ENCODE results near the gene IL1RN. TPM values are rescaled to one million over a fixed set of nuclear protein-coding genes. Genes with fewer than 3 reads are reported as not detected.

The IL1RN gene
- total and polyA plus RNA-seq, 2 of the 13 experiments (the other 11 are each of a cell fraction or from before 2014, with no cell fraction given), result 21.2 to 101 TPM

DNA sequence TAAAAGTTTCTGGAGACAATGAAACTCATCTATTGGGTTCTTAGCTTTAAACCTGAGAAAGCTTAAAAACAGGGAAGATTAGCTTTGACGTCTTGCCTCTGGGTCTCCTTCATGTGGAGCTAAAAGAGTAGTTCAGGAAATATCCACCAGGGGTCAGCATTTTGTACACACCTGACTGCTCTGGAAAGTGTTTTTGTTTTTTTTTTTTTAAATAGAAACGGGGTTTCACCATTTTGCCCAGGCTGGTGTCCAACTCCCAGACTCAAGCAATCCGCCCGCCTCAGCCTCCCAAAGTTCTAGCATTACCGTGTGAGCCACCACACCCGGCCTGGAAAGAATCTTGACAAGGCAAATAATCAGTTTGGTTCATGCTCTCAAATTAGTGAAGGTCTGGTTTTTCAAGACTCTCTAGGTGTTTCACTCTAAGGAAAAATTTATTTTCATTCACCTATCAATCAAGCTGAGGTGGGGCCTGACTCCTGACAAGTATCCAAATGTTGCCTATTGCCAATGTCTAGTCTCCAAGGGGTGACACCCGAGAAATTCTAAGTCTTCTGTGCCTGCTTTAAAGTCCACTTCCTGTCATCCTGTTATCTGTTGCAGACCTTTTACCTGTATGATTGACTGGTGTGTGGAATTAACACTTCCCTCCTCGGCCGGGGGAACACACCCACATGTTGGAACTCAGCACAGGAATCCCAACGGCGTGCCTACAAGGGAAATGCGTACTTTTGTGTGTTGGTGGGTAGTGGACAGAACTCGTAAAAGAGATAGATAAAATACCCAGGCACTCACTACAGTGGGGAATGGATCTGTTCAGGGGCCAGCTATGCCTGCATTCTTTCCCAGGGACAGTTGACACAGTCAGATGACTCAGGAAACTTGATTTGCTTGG is 11.3 kb downstream of the IL1RN start (continued):
- TF ChIP-seq FOXP4 (CRISPR knock-in tag; IDR thresholded peaks at IDR 0.05), result no peak
- TF ChIP-seq SP2 (CRISPR knock-in tag; IDR thresholded peaks at IDR 0.05), result no peak
- no peak for TF ChIP-seq MTA3 (CRISPR knock-in tag; IDR thresholded peaks at IDR 0.05)
- TF ChIP-seq TCF7L2 (IDR thresholded peaks at IDR 0.05; ENCODE audit: low read depth, low read length), result no peak
- TF ChIP-seq, protein P1, sequence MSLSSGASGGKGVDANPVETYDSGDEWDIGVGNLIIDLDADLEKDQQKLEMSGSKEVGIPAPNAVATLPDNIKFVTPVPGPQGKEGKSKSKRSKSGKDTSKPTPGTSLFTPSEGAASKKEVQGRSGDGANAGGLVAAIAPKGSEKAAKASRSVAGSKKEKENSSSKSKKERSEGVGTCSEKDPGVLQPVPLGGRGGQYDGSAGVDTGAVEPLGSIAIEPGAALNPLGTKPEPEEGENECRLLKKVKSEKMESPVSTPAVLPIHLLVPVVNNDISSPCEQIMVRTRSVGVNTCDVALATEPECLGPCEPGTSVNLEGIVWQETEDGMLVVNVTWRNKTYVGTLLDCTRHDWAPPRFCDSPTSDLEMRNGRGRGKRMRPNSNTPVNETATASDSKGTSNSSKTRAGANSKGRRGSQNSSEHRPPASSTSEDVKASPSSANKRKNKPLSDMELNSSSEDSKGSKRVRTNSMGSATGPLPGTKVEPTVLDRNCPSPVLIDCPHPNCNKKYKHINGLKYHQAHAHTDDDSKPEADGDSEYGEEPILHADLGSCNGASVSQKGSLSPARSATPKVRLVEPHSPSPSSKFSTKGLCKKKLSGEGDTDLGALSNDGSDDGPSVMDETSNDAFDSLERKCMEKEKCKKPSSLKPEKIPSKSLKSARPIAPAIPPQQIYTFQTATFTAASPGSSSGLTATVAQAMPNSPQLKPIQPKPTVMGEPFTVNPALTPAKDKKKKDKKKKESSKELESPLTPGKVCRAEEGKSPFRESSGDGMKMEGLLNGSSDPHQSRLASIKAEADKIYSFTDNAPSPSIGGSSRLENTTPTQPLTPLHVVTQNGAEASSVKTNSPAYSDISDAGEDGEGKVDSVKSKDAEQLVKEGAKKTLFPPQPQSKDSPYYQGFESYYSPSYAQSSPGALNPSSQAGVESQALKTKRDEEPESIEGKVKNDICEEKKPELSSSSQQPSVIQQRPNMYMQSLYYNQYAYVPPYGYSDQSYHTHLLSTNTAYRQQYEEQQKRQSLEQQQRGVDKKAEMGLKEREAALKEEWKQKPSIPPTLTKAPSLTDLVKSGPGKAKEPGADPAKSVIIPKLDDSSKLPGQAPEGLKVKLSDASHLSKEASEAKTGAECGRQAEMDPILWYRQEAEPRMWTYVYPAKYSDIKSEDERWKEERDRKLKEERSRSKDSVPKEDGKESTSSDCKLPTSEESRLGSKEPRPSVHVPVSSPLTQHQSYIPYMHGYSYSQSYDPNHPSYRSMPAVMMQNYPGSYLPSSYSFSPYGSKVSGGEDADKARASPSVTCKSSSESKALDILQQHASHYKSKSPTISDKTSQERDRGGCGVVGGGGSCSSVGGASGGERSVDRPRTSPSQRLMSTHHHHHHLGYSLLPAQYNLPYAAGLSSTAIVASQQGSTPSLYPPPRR (CRISPR knock-in tag; IDR thresholded peaks at IDR 0.05; ENCODE audit: borderline replicate concordance), result no peak
- TF ChIP-seq ZNF766 (CRISPR knock-in tag; IDR thresholded peaks at IDR 0.05; ENCODE audit: borderline replicate concordance), result no peak
- TF ChIP-seq, protein P2, sequence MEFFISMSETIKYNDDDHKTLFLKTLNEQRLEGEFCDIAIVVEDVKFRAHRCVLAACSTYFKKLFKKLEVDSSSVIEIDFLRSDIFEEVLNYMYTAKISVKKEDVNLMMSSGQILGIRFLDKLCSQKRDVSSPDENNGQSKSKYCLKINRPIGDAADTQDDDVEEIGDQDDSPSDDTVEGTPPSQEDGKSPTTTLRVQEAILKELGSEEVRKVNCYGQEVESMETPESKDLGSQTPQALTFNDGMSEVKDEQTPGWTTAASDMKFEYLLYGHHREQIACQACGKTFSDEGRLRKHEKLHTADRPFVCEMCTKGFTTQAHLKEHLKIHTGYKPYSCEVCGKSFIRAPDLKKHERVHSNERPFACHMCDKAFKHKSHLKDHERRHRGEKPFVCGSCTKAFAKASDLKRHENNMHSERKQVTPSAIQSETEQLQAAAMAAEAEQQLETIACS (CRISPR knock-in tag; IDR thresholded peaks at IDR 0.05), result no peak
- no peak for TF ChIP-seq ZNF83 (CRISPR knock-in tag; IDR thresholded peaks at IDR 0.05; ENCODE audit: borderline replicate concordance)
- TF ChIP-seq ATM (IDR thresholded peaks at IDR 0.05; ENCODE audit: borderline replicate concordance), result no peak
- TF ChIP-seq SATB2 (CRISPR knock-in tag; IDR thresholded peaks at IDR 0.05), result no peak
- TF ChIP-seq ZNF235 (CRISPR knock-in tag; IDR thresholded peaks at IDR 0.05; ENCODE audit: borderline replicate concordance), result 0 out of 2 replicates have a peak, but pooled peaks have one; percentile 69
- no peak for TF ChIP-seq ZNF296 (CRISPR knock-in tag; conservative IDR thresholded peaks at IDR 0.05)
- no peak for TF ChIP-seq ZFP82 (CRISPR knock-in tag; IDR thresholded peaks at IDR 0.05; ENCODE audit: borderline replicate concordance)
- TF ChIP-seq, protein P3, sequence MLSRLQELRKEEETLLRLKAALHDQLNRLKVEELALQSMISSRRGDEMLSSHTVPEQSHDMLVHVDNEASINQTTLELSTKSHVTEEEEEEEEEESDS (CRISPR knock-in tag; IDR thresholded peaks at IDR 0.05; ENCODE audit: borderline replicate concordance), result no peak
- no peak for TF ChIP-seq ZNF713 (CRISPR knock-in tag; IDR thresholded peaks at IDR 0.05)
- no peak for TF ChIP-seq POLR2AphosphoS2 (IDR thresholded peaks at IDR 0.05; ENCODE audit: low read depth, low read length)
- TF ChIP-seq SP1 (IDR thresholded peaks at IDR 0.05), result no peak
- TF ChIP-seq SP1 (CRISPR knock-in tag; IDR thresholded peaks at IDR 0.05), result no peak
- TF ChIP-seq GABPA (IDR thresholded peaks at IDR 0.05; ENCODE audit: low read depth, low read length), result no peak
- TF ChIP-seq GABPA (CRISPR knock-in tag; IDR thresholded peaks at IDR 0.05; ENCODE audit: low read depth), result peak; percentile 31; the same call in 1 of the 2 replicates
- no peak for TF ChIP-seq LCORL (IDR thresholded peaks at IDR 0.05)
- TF ChIP-seq LCORL (CRISPR knock-in tag; IDR thresholded peaks at IDR 0.05), result peak; percentile 47
- TF ChIP-seq PHF5A (CRISPR knock-in tag; IDR thresholded peaks at IDR 0.05; ENCODE audit: low read depth, unreplicated experiment), result no peak
- TF ChIP-seq TEAD2 (CRISPR knock-in tag; IDR thresholded peaks at IDR 0.05), result no peak
